GM18508 (cell line): ENCODE results near the gene KIF6.

ENCODE experiments used
- ATAC-seq: cut with Tn5 transposase; IDR thresholded peaks from one replicate; pipeline ENCODE4 v1.9.1; 2021; ENCODE audit warnings: moderate number of reproducible peaks; ENCODE audit not compliant: insufficient read depth, unreplicated experiment

The KIF6 gene

DNA sequence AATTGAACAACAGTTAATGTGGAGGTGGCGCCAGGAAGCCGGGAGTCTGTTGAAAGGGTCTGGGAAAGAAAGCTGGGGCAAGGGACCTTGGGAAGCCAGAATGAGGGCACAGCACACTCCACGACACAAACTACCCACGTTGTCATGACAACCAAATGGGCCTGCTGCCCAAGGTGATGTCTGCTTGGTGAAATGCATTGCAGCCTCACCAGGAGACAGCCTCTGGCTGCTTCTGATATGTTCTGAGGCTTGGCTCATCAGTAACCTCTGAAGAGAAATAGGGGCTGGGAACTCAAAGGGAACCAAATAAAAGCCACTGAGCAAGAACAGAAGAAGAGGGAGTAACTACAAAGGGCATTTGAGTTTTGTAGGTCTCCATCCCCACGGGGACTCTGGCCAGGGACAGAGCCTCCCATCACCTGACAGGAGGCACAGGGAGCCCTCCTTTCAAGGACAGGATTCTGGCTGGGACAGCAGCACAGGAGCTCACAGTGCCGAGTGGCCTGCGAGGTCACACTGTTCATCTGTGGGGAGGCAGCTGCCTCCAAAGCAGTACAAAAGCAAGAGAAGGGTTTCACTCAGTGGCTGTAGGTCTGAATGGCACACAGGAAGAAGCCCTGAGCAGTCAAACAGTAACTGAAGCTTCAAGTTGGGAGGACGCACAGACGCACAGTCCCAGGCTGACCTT, 358.1 kb downstream of the KIF6 start:
- ATAC-seq: no peak

DNA sequence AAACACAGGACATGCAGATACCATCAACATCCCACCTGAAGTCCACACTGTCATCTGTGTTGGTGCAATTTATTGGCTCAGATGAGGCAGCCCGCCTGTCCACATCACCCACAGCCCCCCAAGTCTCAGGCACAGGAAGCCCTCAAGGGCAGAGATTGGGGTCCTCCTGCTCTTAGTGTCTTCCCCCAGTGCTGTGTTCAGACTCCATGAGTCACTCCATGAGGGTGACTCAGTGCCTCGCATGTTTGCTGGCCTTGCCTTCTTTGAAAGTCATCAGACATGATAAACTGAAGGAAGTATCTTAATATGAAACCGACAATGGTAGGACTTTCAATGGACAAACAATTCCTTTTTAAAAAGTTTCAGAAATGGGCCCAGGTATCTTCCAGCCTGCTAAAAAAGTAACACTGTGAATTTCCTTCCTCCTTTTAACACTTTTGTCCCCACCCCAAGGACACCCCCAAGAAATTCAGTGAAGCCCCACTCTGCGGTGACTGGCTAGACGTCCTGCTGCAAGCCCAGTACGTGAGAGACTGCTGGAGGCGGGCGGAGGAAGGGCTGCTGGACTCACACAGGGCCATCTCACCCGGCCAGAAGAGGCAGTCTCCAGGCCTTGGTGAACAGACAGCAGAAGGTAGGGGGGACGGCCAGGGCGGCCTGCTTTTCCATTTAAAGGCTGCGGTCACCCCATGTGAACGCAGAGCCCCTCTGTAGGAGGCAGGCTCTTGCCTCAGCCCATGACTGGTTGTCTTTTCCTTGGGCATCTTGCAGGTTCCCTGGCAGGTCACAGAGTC, 359.7 kb downstream of the KIF6 start:
- ATAC-seq: no peak

DNA sequence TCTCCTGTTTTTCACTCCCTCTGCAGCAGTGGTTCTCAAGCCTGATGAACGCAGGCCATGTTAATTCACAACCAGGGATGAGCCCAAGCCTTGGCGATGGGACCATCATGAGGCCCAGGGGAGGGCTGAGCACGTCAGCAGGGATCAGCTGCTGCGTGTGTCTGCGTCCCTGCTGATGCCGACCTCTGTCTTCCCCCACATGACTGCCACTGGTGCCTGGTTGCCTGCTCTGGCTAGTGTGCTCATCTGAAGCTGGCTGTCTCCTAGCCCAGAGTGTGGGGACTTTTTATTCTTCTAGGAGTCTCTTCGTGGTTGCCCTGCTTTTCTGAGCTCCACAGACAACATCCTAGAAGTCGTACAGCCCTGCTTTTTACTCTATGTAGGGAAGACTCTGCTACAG, 361.9 kb downstream of the KIF6 start:
- no peak for ATAC-seq

DNA sequence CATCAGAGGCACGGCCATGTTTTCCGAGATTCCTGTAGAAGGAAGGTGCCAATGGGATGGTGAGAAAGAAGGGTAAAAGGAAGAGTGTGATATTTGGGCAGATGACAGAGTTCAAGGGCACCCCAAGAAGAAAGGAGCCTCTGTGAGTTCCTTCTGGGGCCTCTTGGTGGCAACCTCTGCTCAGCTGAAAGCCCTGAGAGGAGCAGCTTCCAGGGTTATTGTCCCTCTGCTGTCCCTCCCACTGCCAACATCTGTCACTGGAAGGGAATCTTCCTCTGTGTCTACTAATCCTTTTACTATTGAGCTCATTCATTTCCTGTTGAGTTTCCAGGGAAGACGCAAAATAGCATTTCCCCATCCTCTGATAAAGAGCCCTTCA, 362.7 kb downstream of the KIF6 start:
- ATAC-seq: peak; percentile 19

DNA sequence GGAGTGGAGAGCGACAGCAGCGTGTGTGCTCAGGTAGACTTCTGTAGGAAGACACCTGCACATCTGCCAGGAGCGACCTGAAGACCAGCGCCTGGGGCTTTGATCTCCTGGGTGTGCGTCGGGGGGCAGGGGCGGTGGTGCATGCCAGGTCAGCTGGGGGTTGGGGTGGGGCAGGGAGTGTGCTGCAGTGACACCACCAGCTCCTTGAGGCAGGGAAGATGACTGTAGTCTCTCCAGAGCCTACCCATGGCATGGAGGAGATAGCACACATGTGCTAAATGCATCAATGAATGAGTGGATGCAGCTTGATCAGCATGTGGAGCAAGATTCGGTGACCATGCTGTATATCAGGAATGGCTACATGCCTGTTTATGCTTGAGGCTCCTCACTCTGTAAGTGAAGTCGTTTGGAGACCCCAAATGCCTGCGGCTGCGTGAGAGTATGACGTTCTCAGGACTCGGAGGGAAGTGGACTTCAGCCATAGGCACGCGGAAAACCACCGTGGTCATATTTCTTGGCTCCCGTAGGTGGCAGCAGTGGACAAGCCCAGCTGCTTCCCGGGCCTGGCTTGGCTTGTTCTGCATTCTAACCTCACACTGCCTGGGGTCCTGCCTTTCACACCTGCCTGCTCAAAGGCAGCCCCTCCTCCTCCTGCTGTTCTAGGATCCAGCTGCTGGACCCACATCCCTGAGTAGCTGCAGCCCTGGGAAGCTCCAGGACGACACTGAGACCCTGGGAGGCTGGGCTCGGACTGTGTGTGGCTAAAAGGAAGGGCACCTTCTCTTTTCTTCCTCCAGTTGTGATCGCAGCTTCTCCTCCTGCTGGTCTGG, 363.3 kb downstream of the KIF6 start:
- ATAC-seq: peak; percentile 53

DNA sequence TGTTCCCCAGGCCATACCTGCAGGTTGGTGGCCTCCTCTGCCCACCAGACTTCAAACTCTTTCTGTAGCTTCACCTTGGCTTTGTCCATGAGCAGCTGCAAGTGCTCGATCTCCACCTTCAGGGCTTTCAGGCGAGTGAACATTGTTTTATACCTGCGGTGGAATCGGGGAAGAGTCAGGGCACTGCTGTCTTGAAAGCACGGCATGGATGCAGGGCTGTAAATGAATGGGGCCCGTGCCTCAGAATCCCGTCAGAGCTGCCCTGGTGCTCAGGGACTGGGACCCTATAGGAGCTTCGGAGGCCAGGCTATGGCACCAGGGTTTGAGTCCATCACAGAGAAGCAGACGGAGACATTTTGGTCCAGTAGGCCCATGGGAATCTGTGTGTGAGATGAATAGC, 364.8 kb downstream of the KIF6 start:
- ATAC-seq: no peak

DNA sequence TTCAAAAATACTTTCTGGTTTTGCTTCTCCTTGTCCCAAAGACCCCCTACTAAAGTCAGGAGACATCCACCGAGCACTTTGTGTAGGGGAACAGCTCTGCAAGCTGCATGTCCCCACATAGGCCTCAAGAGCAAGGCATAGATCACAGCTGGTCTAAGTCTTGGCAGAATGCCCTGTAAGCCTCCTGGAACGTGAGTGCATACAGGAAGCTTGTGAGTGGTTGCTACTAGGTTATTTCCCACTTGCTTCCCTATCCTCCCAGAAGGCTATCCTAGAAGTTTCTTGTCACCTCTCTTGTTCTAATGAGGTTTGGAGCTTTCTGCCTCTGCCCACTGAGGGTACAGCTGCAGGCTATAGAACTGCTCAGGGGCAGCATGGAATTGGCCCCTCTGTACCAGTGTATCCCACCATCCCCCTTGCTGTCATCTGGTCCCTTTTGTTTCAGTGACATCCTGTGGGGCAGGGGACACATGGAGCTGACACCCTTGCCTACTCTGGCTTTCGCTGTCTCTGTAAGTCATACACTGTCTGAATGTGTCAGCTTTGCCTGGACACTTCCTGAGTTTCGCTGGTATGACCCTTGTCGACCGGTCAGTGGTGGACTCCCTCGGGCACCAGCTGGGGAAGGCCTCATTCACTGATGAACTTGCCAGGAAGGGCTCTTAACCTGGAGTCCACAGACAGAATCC, 367.1 kb downstream of the KIF6 start:
- no peak for ATAC-seq

DNA sequence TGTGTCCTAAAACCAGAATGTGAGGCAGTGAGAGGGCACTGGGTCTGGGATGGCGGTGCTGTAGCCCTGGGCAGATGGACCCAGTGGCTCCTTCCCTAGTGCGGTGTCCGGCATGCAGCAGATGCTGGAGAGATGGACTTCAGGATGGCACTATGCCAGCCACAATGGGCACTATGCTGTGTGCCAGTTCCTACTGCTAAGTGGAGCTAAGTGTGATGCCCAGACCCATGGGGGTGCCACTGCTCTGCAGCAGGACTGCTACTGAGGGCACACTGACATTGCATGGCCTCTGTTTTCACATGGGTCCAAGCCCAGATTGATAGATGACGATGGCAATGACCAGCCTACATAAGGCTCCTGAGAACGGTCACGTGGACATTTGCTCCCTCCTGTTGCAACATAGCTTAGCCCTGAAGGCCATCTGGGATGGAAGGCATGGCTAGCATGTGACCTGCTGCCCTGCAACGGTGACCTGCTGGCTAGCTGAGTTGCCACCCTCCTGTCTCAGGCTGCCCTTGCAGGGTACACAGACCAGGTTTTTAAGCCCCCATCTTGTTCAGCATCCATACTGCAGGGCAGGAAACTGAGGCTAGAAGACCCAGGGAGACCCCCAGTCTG, 371.4 kb downstream of the KIF6 start:
- no peak for ATAC-seq

DNA sequence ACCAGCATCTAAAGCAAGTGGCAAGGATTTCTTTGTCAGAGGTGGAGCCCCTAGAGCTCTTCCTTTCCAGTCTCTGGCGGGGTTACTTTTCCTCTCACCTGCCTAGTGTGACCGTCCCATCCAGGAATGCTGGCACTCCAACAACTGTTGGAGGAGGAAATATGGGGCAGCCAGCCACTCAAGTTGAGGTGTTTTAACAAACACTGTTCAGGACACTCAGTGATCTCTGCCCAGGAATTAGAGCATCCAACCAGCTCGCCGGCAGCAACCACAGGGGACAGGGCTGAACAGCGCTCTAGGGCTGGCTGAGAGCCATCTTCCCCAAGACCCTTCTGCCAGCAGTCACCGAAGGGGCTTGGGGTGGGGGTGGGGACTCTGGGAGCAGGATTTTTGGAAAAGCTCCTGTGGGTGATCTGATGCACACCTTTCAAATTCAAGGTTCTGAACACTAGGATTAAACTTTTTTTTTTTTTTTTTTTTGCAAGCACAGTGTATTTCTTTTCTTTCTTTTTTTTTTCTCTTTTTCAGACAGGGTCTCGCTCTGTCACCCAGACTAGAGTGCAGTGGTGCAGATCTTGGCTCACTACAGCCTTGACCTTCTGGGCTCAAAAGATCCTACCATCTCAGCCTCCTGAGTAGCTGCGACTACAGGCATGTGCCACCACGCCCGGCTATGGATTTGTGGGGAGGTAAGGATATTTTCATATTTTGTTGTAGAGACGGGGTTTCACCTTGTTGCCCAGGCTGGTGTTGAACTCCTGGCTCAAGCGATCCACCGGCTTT, 374.3 kb downstream of the KIF6 start:
- no peak for ATAC-seq

DNA sequence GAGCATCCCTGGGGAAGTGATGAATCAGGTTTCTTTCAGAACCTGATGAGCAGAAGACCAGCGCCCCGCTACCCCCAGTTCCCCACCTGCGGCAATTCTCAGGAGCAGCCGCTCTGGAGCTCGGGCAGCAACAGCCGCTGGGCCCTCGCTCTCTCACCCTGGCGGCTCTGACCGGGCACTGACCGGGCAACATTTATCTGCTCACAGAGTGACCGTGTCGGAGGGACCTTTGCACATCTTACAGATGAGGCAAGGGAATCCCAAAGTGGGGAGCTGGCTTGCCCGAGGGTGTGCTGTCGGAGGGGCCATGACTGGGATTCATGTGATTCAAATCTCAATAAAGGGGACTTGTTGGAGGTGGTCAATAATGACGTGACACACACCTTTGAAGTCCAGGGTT, 376.5 kb downstream of the KIF6 start:
- no peak for ATAC-seq

DNA sequence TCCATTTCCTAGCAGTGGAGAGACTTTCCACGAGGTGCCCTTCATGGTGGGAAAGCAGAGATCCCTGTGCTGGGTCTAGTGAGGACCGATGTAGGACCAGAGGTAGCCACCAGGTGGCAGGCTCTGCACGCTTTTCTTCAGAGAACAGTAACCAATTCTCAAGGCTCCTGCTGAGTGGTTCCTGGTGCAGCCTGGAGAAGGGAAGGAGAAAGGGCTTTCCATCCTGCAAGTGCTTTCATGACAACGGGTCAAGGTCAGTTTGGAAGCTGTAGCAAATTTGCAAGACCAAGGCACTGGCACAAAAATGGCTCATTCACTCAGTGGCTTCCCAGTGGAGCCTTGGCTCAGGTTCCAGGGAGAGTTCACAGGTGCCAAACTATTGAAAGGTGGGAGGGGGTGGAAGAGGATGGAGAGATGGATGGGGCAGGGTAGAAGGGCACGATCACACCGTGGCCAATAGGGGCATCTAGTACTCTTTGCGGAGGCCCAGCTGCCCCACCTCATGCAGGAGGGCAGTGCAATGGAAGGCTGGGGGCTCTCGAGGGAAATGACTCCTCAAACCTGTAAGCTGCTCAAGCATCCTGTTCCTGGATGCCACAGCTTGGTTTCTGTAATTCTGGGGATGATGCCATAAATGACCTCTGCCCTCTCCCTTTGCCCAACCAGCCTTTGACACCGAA, 377.2 kb downstream of the KIF6 start:
- no peak for ATAC-seq

DNA sequence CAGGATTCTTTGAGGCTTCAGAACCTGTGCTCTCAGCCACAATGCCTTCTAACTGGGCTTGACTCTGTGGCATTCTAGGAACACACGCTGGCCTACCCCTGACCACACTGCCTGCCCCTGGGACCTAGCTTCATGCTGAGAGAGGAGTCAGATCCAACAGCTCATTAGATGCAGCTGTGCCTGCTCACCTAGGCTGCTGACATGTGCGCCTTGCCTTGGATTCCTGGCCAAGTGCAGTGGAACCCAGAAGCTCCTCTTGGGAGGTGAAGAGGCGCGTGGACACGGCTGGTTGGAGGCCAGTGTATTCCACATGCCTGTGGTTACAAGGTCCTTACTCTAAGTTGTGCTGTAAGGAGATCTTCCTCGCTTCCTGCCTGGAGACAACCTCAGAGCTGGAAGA, 378.0 kb downstream of the KIF6 start:
- no peak for ATAC-seq

DNA sequence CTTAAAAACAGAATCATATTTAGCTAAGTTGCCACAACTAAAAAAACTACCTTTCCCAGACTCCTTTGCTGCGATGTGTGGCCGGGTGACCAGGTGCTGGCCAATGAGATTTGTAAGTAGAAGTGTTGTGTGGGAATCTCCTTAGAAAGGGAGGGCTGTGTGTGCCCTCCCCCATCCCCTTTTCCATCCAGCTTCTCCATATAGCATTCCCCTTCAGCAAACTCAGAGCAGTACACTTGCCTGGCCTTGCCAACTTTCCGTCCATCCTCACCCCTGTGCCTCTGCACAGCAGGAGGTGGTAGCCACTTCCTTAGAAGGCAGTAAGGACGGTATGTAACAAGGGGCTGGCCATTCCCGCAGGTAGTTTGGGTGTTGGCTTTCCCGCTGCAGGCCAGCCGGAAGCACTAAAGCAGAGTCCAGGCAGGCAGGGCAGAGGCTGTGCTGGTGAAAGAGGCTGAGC, 380.4 kb downstream of the KIF6 start:
- ATAC-seq: no peak

DNA sequence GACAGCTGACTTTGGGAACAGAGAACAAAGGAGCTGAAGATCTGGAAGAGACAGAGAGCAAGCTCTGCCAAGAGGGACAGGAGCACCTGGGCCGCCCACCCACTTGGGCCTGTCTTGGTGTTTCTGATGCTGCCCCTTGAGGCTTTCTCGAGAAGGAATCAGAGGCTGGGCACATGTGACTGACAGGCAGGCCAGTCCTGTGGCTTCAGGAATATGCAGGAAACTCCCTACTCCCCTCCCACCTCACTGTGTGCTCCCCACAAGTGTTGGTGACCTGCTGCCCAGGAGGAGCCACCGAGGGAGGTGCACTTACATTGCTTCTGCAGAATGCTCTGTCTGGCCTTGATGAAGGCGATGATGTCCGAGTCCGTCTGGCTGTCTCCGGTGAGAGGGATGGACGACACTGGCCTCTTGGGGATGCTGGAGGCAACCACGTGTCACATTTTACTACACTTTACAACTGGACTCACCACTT, 381.8 kb downstream of the KIF6 start:
- ATAC-seq: no peak

DNA sequence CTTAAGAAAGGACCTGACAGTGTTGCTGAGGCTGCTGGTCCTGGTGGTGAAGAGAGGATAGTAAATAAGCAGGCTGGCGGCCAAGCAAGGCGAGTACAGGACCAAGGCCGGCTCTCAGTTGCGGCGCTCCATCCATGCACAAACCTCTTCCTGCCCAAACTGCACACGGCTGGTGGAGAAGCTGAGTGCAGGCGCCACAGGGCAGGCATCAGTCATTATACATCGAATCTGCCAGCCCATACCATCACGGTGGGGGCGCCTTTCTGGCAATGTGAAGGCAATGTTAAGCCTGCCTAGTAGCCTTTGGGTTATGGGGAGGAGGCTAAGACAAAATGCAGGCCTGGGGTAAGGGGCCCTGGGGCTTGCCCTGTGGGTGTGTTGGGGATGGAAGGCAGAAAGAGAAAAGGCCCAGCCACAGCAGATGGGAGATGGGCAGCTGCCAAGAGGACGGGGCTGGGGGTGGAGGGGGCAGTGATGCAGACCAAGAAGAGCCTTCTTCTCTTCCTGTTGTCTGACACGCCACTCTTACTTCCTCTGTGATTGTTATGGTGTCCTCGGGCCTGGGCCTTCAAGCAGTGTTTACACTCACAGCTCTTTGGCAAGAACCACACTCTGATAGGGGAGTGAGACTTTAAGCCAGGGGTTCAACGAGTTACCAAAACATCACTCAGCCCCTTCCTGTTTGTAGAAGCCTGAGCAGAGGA, 382.4 kb downstream of the KIF6 start:
- no peak for ATAC-seq

DNA sequence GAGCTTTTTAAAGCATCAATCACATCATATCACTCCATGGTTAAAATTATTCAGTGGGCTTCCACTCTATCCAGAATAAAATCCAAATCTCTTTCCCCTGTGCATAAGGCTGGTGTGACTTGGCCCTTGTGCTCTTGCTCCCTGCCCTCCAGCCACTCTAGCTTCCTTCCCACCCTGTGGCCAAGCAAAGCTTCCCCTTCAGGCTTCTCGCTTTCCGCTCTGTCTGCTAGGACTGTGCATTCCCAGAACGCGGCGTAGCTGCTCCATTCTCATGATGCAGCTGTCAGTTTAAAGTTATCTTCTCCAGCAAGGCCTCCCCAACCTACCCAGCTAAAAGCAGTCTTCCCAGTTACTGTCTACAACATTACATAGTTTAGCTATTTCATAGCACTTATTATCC, 383.3 kb downstream of the KIF6 start:
- ATAC-seq: no peak

DNA sequence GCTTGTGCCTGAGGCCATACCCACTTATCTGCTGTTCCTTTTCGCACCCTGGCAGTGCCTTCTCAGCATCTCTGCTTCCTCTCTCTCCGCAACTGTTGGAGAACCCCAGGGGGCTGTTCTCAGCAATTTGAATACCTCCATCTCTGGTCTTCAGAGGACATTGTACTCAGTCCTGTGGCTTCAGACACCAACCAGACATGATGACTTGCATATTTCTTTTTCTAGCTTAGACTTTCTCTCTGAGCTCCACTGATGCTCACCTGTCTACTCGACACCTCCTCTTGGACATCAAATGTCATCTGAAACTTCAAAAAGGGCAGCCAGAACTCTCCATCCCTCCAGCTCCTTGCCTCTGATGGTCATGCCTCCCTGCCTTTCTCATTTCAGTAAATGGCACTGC, 383.9 kb downstream of the KIF6 start:
- ATAC-seq: no peak
